ENCODE results near the gene TAS1R2.

The TAS1R2 gene

DNA sequence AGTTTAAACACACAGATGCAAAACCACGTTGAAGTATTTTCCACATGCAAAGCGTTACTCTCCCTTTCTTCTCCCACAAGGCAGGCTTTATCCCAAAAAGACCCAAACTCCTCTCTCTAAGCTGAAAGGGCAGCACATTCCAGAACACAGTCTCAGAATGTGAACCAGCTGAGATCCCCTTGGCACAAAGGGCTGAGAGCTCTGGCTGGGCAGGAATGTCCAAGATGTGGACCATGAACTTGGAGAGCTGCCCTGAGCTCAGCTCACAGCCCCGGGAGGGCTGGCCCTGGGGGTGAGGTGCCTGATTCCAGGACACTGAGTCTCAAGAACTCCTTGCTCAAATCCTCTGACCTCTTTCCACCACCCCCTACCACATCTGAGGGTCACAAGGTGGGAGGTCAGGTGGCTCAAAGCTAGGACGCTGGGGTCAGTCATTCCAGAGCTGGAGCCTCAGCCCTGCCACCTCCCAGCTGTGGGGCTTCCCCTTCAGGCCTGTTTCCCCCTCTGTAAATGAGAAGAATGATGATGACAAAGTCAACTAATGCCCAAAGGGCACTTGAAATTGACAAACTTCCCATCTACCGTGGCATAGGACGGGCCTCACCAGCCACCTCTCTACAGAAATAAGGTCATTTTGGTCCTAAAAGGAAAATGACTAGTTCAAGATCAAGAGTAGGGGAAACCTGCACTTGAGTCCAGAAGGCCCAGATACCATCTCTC, 31.4 kb upstream of the TAS1R2 start:
- TF ChIP-seq EZH2 (IDR thresholded peaks at IDR 0.05) (no peak), POLR2AphosphoS5 (IDR thresholded peaks at IDR 0.05; ENCODE audit: borderline replicate concordance, low read depth, low read length) (no peak)
- no peaks in the 10 kb centered on the region for H3K9me3 ChIP-seq (ENCODE audit: low read depth, low read length)
- no peak overlapping the region for H3K27ac ChIP-seq
- no peak overlapping the region for H3K9ac ChIP-seq (ENCODE audit: insufficient read length)
- H3K4me3 ChIP-seq: no peak overlapping the region
- DNase-seq (ENCODE audit: low read depth, low spot score): no peak
- H3K36me3 ChIP-seq (ENCODE audit: insufficient read depth, low read length): no peaks in the 10 kb centered on the region

DNA sequence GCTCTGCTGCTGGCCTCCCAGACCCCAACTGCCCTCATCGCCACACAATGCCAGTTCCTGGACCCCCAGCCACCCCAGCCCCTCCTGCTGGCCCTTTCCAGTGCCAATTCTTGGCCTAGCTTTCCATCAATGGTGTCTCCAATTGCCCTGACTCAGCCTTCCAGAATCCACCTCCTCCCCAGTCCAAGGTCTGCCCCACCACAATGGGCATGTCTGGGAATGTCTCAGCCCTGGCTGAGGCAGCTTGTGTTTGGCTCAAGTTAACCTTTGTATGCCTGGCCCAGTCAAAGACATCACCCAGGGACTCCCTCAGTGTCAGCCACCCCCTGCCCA, 26.5 kb upstream of the TAS1R2 start:
- H3K27ac ChIP-seq: no peak overlapping the region
- DNase-seq (ENCODE audit: low read depth, low spot score): no peak
- H3K36me3 ChIP-seq (ENCODE audit: insufficient read depth, low read length): no peaks in the 10 kb centered on the region
- no peaks in the 10 kb centered on the region for H3K9me3 ChIP-seq (ENCODE audit: low read depth, low read length)
- no peak overlapping the region for H3K9ac ChIP-seq (ENCODE audit: insufficient read length)
- TF ChIP-seq POLR2AphosphoS5 (IDR thresholded peaks at IDR 0.05; ENCODE audit: borderline replicate concordance, low read depth, low read length): no peak
- no peak for TF ChIP-seq FOXP2 (optimal IDR thresholded peaks at IDR 0.05; ENCODE audit: control extremely low read depth, extremely low read length, insufficient read depth)
- TF ChIP-seq EZH2 (IDR thresholded peaks at IDR 0.05): no peak
- H3K4me3 ChIP-seq: no peak overlapping the region

DNA sequence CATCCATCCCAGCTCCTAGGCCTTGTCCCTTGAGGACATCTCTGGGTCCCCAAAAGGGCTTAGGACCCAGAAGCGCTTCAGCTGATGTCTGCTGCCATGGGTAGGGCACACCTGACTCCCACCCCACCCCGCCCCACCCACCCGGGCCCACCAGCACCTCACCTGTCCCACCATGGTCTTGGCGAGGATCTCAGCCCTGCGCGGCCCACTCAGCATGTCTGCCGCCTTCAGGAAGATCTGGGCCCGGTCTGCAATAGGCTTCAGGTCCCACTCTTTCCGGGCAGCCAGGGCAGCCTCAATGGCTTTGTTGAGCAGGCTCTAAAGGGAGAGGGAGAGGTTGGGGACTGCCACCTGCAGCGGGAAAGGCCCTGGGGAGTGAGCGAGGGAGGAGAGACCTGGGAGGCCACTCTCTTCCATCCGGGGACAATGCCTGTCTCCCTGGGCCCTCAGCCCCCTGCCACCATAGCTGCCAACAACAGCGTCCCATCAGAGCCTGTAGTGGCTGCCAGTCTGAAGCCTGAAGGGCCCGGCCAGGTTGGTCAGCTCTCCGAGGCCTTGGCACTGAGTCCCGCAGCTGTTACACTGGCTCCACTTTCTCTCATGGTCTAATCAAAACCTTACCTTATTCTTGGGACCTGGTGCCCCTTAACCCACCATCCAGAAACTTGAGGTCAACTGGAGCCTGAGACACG, 26.0 kb upstream of the TAS1R2 start:
- no peak overlapping the region for H3K4me3 ChIP-seq
- H3K9ac ChIP-seq (ENCODE audit: insufficient read length): no peak overlapping the region
- no peak for DNase-seq (ENCODE audit: low read depth, low spot score)
- H3K9me3 ChIP-seq (ENCODE audit: low read depth, low read length): no peaks in the 10 kb centered on the region
- TF ChIP-seq EZH2 (IDR thresholded peaks at IDR 0.05): no peak
- TF ChIP-seq POLR2AphosphoS5 (IDR thresholded peaks at IDR 0.05; ENCODE audit: borderline replicate concordance, low read depth, low read length): no peak
- TF ChIP-seq FOXP2 (optimal IDR thresholded peaks at IDR 0.05; ENCODE audit: control extremely low read depth, extremely low read length, insufficient read depth): no peak
- H3K36me3 ChIP-seq (ENCODE audit: insufficient read depth, low read length): no peaks in the 10 kb centered on the region
- no peak overlapping the region for H3K27ac ChIP-seq

DNA sequence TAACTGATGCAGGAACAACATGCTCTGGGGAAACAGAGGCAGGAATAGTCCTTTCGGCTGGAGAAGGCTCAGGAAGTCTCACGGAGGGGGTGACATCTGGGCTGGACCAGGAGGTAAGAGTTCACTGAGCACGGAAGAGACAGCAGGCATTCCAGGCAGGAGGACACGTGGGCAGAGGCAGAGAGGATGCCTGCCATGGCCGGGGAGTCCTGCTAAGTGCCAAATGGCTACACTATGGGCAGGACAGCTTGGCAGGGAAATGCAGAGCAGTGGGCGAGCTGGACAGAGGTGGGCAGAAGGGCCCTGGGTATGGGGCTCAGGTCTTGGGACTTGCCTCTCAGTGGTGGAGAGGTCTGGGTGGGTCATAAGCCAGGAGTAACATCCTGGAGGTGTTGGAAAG, 25.3 kb upstream of the TAS1R2 start:
- no peak overlapping the region for H3K4me3 ChIP-seq

DNA sequence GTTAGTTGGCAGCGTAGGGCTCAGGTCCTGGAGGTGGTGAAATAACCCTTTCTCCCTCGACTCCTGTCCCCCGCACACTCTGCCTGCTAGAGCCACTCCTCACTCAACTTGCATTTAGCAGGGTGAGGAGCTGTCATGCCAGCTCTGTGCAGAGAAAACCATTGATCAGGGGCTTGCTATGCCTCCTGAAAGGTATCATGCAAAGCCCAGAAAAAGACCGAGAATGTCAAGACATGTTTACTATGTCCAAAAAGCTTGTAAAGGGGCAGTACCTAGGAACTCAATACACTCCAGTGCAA, 24.9 kb upstream of the TAS1R2 start:
- TF ChIP-seq FOXP2 (optimal IDR thresholded peaks at IDR 0.05; ENCODE audit: control extremely low read depth, extremely low read length, insufficient read depth): no peak
- TF ChIP-seq EZH2 (IDR thresholded peaks at IDR 0.05): no peak
- no peak for TF ChIP-seq POLR2AphosphoS5 (IDR thresholded peaks at IDR 0.05; ENCODE audit: borderline replicate concordance, low read depth, low read length)
- no peak overlapping the region for H3K4me3 ChIP-seq
- no peak overlapping the region for H3K9ac ChIP-seq (ENCODE audit: insufficient read length)
- no peaks in the 10 kb centered on the region for H3K36me3 ChIP-seq (ENCODE audit: insufficient read depth, low read length)
- H3K9me3 ChIP-seq (ENCODE audit: low read depth, low read length): no peaks in the 10 kb centered on the region
- no peak overlapping the region for H3K27ac ChIP-seq
- no peak for DNase-seq (ENCODE audit: low read depth, low spot score)

More for the DNA sequence above, 25.3 kb upstream of the TAS1R2 start:
- Histone ChIP-seq H3K9ac (ENCODE audit: insufficient read length) (no peak overlapping the region), H3K36me3 (ENCODE audit: insufficient read depth, low read length) (no peaks in the 10 kb centered on the region), H3K27ac (no peak overlapping the region), H3K9me3 (ENCODE audit: low read depth, low read length) (no peaks in the 10 kb centered on the region)
- no peak for TF ChIP-seq EZH2 (IDR thresholded peaks at IDR 0.05)
- no peak for TF ChIP-seq POLR2AphosphoS5 (IDR thresholded peaks at IDR 0.05; ENCODE audit: borderline replicate concordance, low read depth, low read length)
- TF ChIP-seq FOXP2 (optimal IDR thresholded peaks at IDR 0.05; ENCODE audit: control extremely low read depth, extremely low read length, insufficient read depth): no peak
- no peak for DNase-seq (ENCODE audit: low read depth, low spot score)

DNA sequence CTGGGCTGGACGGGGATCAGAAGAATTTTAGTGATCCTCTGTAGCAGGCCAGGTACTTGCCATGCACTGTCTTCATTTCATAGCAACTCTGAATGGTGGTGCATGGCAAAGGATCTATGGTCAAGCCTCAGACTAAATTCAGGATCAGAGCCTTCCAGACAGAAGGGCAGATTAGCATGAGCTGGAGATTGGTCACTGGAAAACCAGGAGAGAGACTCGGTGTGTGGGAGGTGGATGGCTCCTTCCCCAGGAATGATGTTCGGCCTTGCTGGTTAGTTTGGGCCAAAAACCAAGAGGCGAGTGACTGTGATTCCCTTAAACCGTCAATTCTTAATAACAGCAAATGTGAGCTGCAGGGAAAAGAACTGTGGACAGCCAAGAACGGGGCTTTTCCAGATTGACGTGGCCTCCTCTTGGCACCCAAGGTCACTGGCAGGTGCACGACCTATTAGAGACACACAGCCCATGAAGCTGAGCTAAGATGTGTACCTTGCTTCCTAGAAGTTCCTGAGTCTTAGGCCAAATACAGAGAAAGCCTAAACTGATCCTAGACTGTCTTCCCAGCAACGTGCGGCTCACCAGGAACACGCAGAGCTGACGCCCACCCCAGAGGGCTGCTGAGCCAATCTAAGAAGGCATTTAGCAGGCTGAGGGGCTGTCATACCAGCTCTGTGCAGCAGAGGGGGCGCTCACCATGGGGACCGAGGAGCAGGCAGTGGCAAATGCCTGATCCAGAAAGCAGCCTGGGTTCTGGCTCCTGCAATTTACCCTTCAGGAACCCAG, 24.4 kb upstream of the TAS1R2 start:
- no peak overlapping the region for H3K27ac ChIP-seq
- no peak overlapping the region for H3K4me3 ChIP-seq
- no peaks in the 10 kb centered on the region for H3K36me3 ChIP-seq (ENCODE audit: insufficient read depth, low read length)
- peak; percentile 56 for DNase-seq (ENCODE audit: low read depth, low spot score)
- TF ChIP-seq FOXP2 (optimal IDR thresholded peaks at IDR 0.05; ENCODE audit: control extremely low read depth, extremely low read length, insufficient read depth) (no peak), EZH2 (IDR thresholded peaks at IDR 0.05) (no peak), POLR2AphosphoS5 (IDR thresholded peaks at IDR 0.05; ENCODE audit: borderline replicate concordance, low read depth, low read length) (no peak)
- H3K9me3 ChIP-seq (ENCODE audit: low read depth, low read length): no peaks in the 10 kb centered on the region
- H3K9ac ChIP-seq (ENCODE audit: insufficient read length): no peak overlapping the region

DNA sequence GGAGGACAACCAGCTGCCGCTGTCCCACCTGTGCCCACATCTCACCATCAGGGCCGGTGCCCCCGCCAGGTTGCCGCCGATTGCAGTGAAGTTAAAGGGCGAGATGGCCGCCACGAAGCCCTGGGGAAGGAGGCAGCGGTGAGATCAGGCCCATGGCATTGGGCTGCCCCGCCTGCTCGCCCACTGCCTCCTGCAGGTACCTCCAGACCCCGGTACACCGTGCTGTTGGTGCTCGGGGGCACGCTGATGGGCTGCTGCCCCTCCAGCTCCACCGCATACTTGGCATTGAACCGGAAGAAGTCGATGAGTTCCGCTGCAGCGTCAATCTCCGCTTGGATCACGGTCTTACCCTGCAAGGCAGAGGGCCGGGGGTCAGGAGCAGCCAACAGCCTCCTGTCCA, 23.6 kb upstream of the TAS1R2 start:
- Histone ChIP-seq H3K9ac (ENCODE audit: insufficient read length) (no peak overlapping the region), H3K4me3 (no peak overlapping the region), H3K9me3 (ENCODE audit: low read depth, low read length) (no peaks in the 10 kb centered on the region), H3K27ac (no peak overlapping the region), H3K36me3 (ENCODE audit: insufficient read depth, low read length) (no peaks in the 10 kb centered on the region)
- no peak for DNase-seq (ENCODE audit: low read depth, low spot score)
- no peak for TF ChIP-seq POLR2AphosphoS5 (IDR thresholded peaks at IDR 0.05; ENCODE audit: borderline replicate concordance, low read depth, low read length)
- no peak for TF ChIP-seq FOXP2 (optimal IDR thresholded peaks at IDR 0.05; ENCODE audit: control extremely low read depth, extremely low read length, insufficient read depth)
- TF ChIP-seq EZH2 (IDR thresholded peaks at IDR 0.05): no peak

DNA sequence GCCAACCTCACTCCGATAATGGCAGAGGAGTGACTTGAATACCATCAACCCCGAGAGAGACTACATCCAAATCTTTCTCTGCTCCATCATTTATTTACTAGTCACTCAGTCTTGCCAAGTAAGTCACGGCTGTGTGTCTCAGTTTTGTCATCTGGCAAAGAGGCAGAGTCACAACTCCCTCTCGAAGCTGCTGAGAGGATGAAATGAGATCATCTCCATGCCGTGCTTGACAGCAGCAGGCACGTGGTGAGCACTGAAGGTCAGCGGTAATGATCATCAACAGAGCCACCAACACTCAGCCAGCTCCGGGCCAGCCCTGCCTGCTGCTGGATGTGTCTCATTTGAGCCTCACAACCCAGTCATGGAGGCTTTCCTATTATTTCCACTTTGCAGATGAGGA, 23.0 kb upstream of the TAS1R2 start:
- TF ChIP-seq POLR2AphosphoS5 (IDR thresholded peaks at IDR 0.05; ENCODE audit: borderline replicate concordance, low read depth, low read length) (no peak), EZH2 (IDR thresholded peaks at IDR 0.05) (no peak), FOXP2 (optimal IDR thresholded peaks at IDR 0.05; ENCODE audit: control extremely low read depth, extremely low read length, insufficient read depth) (no peak)
- DNase-seq (ENCODE audit: low read depth, low spot score): no peak
- no peak overlapping the region for H3K9ac ChIP-seq (ENCODE audit: insufficient read length)
- no peak overlapping the region for H3K4me3 ChIP-seq
- no peak overlapping the region for H3K27ac ChIP-seq
- no peaks in the 10 kb centered on the region for H3K36me3 ChIP-seq (ENCODE audit: insufficient read depth, low read length)
- no peaks in the 10 kb centered on the region for H3K9me3 ChIP-seq (ENCODE audit: low read depth, low read length)

All from SK-N-MC (cell line).